Ishikawa (cell line): ENCODE measurements around the gene FBXO7.

Experiments used
- EP300 ChIP-seq: IDR thresholded peaks from 2 replicates; pipeline ENCODE4 v1.6.1; 2012; ENCODE audit warnings: borderline replicate concordance
- TF ChIP-seq, protein P1 (sequence below): IDR thresholded peaks from 2 replicates; pipeline ENCODE4 v1.6.1; 2012

DNA sequence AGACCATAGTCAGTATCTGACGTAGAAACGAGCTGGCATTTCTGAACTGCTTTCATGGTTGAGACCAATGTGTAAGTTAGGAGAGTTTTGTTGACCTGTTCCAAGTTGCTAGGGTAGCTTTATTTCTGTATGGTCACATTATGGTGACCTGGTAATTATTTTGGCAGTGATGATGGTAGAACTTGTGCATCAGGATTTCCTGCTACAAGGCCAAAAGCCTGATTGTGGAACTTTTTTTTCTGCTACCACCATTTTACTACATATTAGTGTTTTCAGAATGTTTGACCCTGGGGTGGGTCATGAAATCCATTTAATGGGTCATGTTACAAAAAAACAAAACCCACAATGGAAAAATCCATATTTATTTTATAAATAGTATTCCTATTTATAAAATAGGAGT is 18.9 kb downstream of the FBXO7 start:
- TF ChIP-seq, protein P1, sequence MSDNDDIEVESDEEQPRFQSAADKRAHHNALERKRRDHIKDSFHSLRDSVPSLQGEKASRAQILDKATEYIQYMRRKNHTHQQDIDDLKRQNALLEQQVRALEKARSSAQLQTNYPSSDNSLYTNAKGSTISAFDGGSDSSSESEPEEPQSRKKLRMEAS, result no peak
- no peak for TF ChIP-seq EP300
